ENCODE measurements around the gene SNX33. TPM values are rescaled to one million over a fixed set of nuclear protein-coding genes. Genes with fewer than 3 reads are reported as not detected.
"Not testable (repeated sequence)": the region's sequence is repeated elsewhere in the genome, so short reads cannot be mapped to it uniquely, and the experiment has no call there.

Gene SNX33
- total and polyA plus RNA-seq, 3 donors from 2014 or later, result 8.3 to 11.5 (median 10.5) TPM

DNA sequence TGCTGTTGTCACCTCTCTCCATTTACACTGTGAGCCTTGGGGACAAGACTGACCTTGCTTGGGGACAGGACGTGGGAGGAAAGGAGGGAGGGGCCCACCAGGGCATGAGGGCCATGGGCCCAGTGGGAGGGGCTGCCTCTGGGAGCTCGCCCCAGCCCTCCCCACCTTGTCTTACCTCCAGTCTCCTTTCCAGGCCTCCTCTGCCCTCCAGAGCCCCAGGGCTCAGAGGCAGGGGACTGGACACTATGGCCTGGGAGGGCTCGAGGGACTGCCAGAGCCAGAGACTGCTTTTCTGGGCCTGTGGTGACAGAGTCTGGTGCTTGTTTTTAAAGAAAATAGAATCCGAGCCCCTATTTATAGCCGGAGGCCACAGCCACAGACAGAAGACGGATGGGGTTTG, 54.7 kb downstream of the SNX33 start:
- Histone ChIP-seq H3K4me3 (no peak overlapping the region), H3K27ac (no peak overlapping the region), H3K36me3 (ENCODE audit: low read depth, missing control alignments) (no peaks in the 10 kb centered on the region), H3K4me1 (peaks cover 5% of the 10 kb centered on the region), H3K9me3 (no peaks in the 10 kb centered on the region), H3K27me3 (no peaks in the 10 kb centered on the region)
- TF ChIP-seq, protein P1, sequence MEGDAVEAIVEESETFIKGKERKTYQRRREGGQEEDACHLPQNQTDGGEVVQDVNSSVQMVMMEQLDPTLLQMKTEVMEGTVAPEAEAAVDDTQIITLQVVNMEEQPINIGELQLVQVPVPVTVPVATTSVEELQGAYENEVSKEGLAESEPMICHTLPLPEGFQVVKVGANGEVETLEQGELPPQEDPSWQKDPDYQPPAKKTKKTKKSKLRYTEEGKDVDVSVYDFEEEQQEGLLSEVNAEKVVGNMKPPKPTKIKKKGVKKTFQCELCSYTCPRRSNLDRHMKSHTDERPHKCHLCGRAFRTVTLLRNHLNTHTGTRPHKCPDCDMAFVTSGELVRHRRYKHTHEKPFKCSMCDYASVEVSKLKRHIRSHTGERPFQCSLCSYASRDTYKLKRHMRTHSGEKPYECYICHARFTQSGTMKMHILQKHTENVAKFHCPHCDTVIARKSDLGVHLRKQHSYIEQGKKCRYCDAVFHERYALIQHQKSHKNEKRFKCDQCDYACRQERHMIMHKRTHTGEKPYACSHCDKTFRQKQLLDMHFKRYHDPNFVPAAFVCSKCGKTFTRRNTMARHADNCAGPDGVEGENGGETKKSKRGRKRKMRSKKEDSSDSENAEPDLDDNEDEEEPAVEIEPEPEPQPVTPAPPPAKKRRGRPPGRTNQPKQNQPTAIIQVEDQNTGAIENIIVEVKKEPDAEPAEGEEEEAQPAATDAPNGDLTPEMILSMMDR (IDR thresholded peaks at IDR 0.05), result no peak
- TF ChIP-seq POLR2A (IDR thresholded peaks at IDR 0.05), result no peak
- 72 to 82% methylated on average over 3 to 4 of the region's 6 CpGs for WGBS, 2 donors
- intact Hi-C loops (cut with DNase I; ENCODE audit: low total_unique reads), result no loop called here
- no peak for DNase-seq

DNA sequence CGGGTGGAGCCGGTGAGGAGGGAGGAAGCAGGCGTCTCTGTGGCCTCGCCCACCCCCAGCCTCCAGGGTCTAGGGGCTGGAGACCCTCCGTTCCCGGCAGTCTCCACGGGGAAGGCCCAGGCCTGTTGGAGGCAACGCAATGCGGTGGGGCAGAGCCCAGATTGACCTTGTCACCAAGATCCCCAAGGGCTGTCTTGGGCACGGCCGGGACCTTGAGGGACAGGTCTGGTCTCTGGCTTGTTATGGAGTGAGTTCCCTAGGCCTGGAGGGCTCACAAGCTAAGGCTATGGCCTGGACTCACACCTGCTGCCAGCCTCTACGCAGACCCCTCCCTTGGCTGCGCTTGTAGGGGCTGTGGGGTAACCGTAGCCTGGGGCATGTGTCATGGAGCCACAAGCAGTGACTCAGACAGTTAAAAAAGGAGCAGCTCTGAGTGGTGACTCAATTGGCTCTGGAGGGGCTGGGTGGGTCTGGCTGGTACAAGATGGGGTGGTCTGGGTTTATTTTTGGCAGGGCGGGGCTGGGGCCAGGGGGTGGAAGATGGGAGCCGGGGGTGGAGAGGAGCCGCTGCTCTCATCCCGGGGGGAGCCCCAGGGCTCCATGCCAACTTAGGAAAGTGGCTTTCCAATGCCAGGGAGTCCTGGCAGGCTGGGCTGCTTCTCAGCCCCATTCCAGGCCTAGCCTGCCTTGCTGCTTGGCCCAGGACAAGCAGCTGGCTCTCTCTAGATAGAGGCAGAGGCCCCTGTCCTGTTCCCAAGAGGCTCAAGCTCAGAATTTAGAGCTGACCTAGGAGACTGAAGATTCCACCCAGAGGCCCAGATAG, 55.9 kb downstream of the SNX33 start:
- H3K4me1 ChIP-seq; H3K4me3 ChIP-seq; H3K36me3 ChIP-seq (ENCODE audit: low read depth, missing control alignments); H3K27ac ChIP-seq; DNase-seq; H3K9me3 ChIP-seq; H3K27me3 ChIP-seq; intact Hi-C loops (cut with DNase I; ENCODE audit: low total_unique reads): not testable (repeated sequence)
- 88% methylated on average over 11 of the region's 18 CpGs; no CpG with 5 or more reads in 1 of the 2 donors for WGBS, 2 donors

DNA sequence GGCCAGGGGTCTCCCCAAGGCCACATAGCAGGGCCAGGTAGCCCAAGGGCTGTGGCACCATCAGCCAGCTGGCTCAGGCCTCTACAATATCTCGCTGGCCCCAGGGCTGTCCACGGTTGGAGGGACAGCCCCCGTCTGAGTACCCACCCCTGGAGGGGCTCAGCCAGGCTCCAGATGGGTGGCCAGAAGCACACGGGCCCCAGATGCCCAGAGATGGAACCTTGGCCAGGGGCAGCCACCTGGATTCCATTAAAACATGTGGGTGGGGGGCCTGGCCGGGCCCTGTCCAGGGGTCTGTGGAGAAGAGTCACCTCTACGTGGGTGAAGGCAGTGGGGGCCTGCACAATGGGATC, 56.5 kb downstream of the SNX33 start:
- DNase-seq, result no peak
- intact Hi-C loops (cut with DNase I; ENCODE audit: low total_unique reads), result no loop called here
- WGBS, 2 donors, result 95 to 96% methylated on average over 4 to 6 of the region's 6 CpGs
- no peaks in the 10 kb centered on the region for H3K27me3 ChIP-seq
- TF ChIP-seq, protein P1 (IDR thresholded peaks at IDR 0.05), result no peak
- no peak for TF ChIP-seq POLR2A (IDR thresholded peaks at IDR 0.05)
- no peak overlapping the region for H3K4me3 ChIP-seq
- peaks cover 8% of the 10 kb centered on the region for H3K4me1 ChIP-seq
- H3K27ac ChIP-seq, result no peak overlapping the region
- no peaks in the 10 kb centered on the region for H3K9me3 ChIP-seq
- H3K36me3 ChIP-seq (ENCODE audit: low read depth, missing control alignments), result no peaks in the 10 kb centered on the region

DNA sequence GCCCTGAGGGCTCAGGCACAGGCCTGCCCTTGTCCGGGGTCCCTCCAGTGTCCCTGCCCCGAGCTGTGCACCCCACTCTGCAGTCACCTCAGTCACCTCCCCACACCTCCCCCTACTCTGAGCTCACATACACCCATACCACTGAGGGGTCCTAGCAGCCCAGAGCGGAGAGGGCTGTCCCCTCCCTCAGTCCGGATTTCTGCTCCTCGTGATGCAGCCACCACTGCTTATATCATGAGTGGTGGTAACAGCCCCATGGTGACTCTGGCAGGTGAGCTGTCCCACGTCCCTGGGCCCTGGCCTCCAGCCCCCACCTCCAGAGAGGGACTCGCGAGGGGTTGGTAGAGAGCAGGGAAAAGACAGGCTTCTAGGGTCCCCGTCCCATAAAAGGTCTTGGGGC, 56.9 kb downstream of the SNX33 start:
- Histone ChIP-seq H3K27me3 (no peaks in the 10 kb centered on the region), H3K27ac (no peak overlapping the region), H3K4me1 (peaks cover 11% of the 10 kb centered on the region), H3K9me3 (no peaks in the 10 kb centered on the region), H3K4me3 (no peak overlapping the region), H3K36me3 (ENCODE audit: low read depth, missing control alignments) (no peaks in the 10 kb centered on the region)
- TF ChIP-seq POLR2A (IDR thresholded peaks at IDR 0.05), result no peak
- TF ChIP-seq, protein P1 (IDR thresholded peaks at IDR 0.05), result no peak
- DNase-seq, result no peak
- intact Hi-C loops (cut with DNase I; ENCODE audit: low total_unique reads), result no loop called here
- 87 to 91% methylated on average over 3 to 9 of the region's 9 CpGs for WGBS, 2 donors

DNA sequence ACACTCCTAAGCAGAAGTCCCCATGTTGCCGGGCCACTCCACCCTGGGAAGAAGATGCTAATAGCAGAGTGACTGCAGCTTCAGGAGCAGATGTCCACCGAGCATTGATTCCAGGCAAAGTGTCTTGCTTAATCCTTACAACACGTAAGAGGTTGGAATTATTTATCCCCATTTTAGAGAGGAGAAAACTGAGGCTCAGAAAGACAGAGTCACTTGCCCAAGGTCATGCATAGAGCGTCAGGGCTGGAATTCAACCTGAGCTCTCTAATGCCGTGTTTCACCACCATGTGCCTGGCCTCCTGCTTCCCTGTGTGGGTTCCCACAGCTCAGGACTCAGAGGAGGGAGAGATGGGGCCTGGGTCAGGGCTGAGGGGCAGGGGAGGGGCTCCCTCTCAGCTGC, 57.7 kb downstream of the SNX33 start:
- intact Hi-C loops (cut with DNase I; ENCODE audit: low total_unique reads); H3K4me3 ChIP-seq; H3K27me3 ChIP-seq; DNase-seq; H3K9me3 ChIP-seq; H3K27ac ChIP-seq; H3K36me3 ChIP-seq (ENCODE audit: low read depth, missing control alignments); H3K4me1 ChIP-seq: not testable (repeated sequence)
- 83 to 87% methylated on average over 5 of the region's 5 CpGs for WGBS, 2 donors
